HepG2 (cell line): ENCODE measurements around the gene ANKRD40. TPM values are rescaled to one million over a fixed set of nuclear protein-coding genes. Genes with fewer than 3 reads are reported as not detected.

Experiments used
- ATF3 ChIP-seq: sonication (generic); formaldehyde crosslinking; IDR thresholded peaks from 2 replicates; pipeline ENCODE4 v1.4.0; 2020; ENCODE audit warnings: missing genetic modification reagents
- EED ChIP-seq: sonication (generic); formaldehyde crosslinking; IDR thresholded peaks from 2 replicates; pipeline ENCODE4 v1.5.0; 2020; ENCODE audit warnings: mild to moderate bottlenecking, missing genetic modification reagents
- HNRNPK ChIP-seq: fragments of 200-400 bp; formaldehyde crosslinking; IDR thresholded peaks from 2 replicates; pipeline ENCODE4 v1.6.1; 2018; ENCODE audit warnings: low read length, low read depth, moderate library complexity, mild to moderate bottlenecking; ENCODE audit not compliant: poor library complexity, severe bottlenecking
- KDM4B ChIP-seq: sonication (generic); formaldehyde crosslinking; IDR thresholded peaks from 2 replicates; pipeline ENCODE4 v1.4.0; 2020; ENCODE audit warnings: missing genetic modification reagents
- NR0B2 ChIP-seq: sonication (generic); formaldehyde crosslinking; IDR thresholded peaks from 2 replicates; pipeline ENCODE4 v1.4.0; 2020; ENCODE audit warnings: mild to moderate bottlenecking, missing genetic modification reagents
- NRL ChIP-seq: sonication (generic); formaldehyde crosslinking; IDR thresholded peaks from 2 replicates; pipeline ENCODE4 v1.5.0; 2020; ENCODE audit warnings: missing genetic modification reagents, mild to moderate bottlenecking, moderate library complexity, borderline replicate concordance
- RBM39 ChIP-seq: fragments of 200-400 bp; formaldehyde crosslinking; IDR thresholded peaks from one replicate; pipeline ENCODE4 v1.6.1; 2018; ENCODE audit warnings: antibody characterized with exemption, mild to moderate bottlenecking, low read depth, low read length; ENCODE audit not compliant: poor library complexity, severe bottlenecking
- RORA ChIP-seq: sonication (generic); formaldehyde crosslinking; IDR thresholded peaks from 2 replicates; pipeline ENCODE4 v1.5.0; 2020; ENCODE audit warnings: mild to moderate bottlenecking, missing genetic modification reagents, moderate library complexity
- THAP9 ChIP-seq: sonication (generic); formaldehyde crosslinking; IDR thresholded peaks from 2 replicates; pipeline ENCODE4; 2020; ENCODE audit warnings: missing genetic modification reagents, mild to moderate bottlenecking, borderline replicate concordance
- YY1 ChIP-seq: IDR thresholded peaks from 2 replicates; pipeline ENCODE4 v1.6.1; 2011; ENCODE audit warnings: low read length, low read depth, moderate library complexity, mild to moderate bottlenecking; ENCODE audit not compliant: insufficient read depth, insufficient replicate concordance
- ZBTB38 ChIP-seq: sonication (generic); formaldehyde crosslinking; IDR thresholded peaks from 2 replicates; pipeline ENCODE4 v1.5.1; 2020; ENCODE audit warnings: mild to moderate bottlenecking, missing genetic modification reagents
- ZFP82 ChIP-seq: sonication (generic); formaldehyde crosslinking; IDR thresholded peaks from 2 replicates; pipeline ENCODE4 v1.5.1; 2020; ENCODE audit warnings: mild to moderate bottlenecking, missing genetic modification reagents, borderline replicate concordance
- ZKSCAN8 ChIP-seq: IDR thresholded peaks from 2 replicates; pipeline ENCODE4 v1.6.1; 2016; ENCODE audit warnings: borderline replicate concordance, missing genetic modification reagents, missing compliant biosample characterization
- ZNF205 ChIP-seq: IDR thresholded peaks from 2 replicates; pipeline ENCODE4 v1.6.1; 2018; ENCODE audit warnings: missing biosample characterization, missing genetic modification reagents
- ZNF282 ChIP-seq: fragments of 450-650 bp; IDR thresholded peaks from 2 replicates; pipeline ENCODE4 v1.6.1; 2018; ENCODE audit not compliant: partially characterized antibody
- ZNF484 ChIP-seq: sonication (generic); formaldehyde crosslinking; IDR thresholded peaks from 2 replicates; pipeline ENCODE4 v1.5.1; 2020; ENCODE audit warnings: mild to moderate bottlenecking, low read depth, missing genetic modification reagents, borderline replicate concordance
- ZNF512 ChIP-seq: sonication (generic); formaldehyde crosslinking; IDR thresholded peaks from 2 replicates; pipeline ENCODE4 v1.4.0; 2020; ENCODE audit warnings: mild to moderate bottlenecking, missing genetic modification reagents
- ZNF770 ChIP-seq: sonication (generic); formaldehyde crosslinking; IDR thresholded peaks from 2 replicates; pipeline ENCODE4 v1.5.0; 2020; ENCODE audit warnings: mild to moderate bottlenecking, missing genetic modification reagents
- ZSCAN31 ChIP-seq: sonication (generic); formaldehyde crosslinking; IDR thresholded peaks from 2 replicates; pipeline ENCODE4 v1.5.0; 2020; ENCODE audit warnings: low read depth, mild to moderate bottlenecking, missing genetic modification reagents
- polyA plus RNA-seq, 8 experiments: library from polyadenylated mRNA; depleted of rRNA in 3 of 8; stranded (reverse) in 7 of 8; unstranded in 1 of 8; fragments of >200 nt; fragmentation: Illumina TruSeq in 4 of 8; extraction: Trizol in 4 of 8; gene quantifications; 2 replicates each; pipeline versions ENCODE4 v1.2.1 to v1.2.3, GENCODE V29; 2011 to 2016; ENCODE audit warnings: low read depth in 4 of 8, missing spikeins in 1 of 8, mixed read lengths in 1 of 8; ENCODE audit not compliant: insufficient read depth in 1 of 8
- total RNA-seq, 5 experiments: library from RNA; depleted of rRNA; stranded (reverse); fragments of >200 nt; fragmentation: Illumina TruSeq; extraction: Trizol; gene quantifications; 2 replicates each; pipeline ENCODE4 v1.2.3, GENCODE V29; 2016; ENCODE audit warnings: low read depth in 1 of 5

Gene ANKRD40
- total and polyA plus RNA-seq, 2 of the 13 experiments (the other 11 are each of a cell fraction or from before 2014, with no cell fraction given), result 35.0 to 46.4 TPM

- TF ChIP-seq THAP9 (CRISPR knock-in tag) (peak; percentile 85), YY1 (peak; percentile 90), EED (peak; percentile 89), HNRNPK (peak; percentile 72), ZNF512 (no peak), ZNF282 (no peak), RORA (CRISPR knock-in tag) (peak; percentile 98), RBM39 (no peak), NRL (CRISPR knock-in tag) (peak; percentile 95), ZNF770 (CRISPR knock-in tag) (peak; percentile 70), ZNF205 (CRISPR knock-in tag) (peak; percentile 86), ZFP82 (CRISPR knock-in tag) (peak; percentile 77; the same call in 1 of the 2 replicates), KDM4B (CRISPR knock-in tag) (peak; percentile 84), ZSCAN31 (CRISPR knock-in tag) (peak; percentile 79), ATF3 (no peak; the same call in 1 of the 2 replicates), NR0B2 (CRISPR knock-in tag) (peak; percentile 93), ZKSCAN8 (peak; percentile 92), ZBTB38 (CRISPR knock-in tag) (peak; percentile 70), ZNF484 (CRISPR knock-in tag) (peak; percentile 35; the same call in 1 of the 2 replicates)
Measured at GRCh38 chr17:50707289-50708049, at the start of gene ANKRD40 (continued).
